HepG2 (cell line): ENCODE measurements around the gene CISTR.

Experiments used
- HNRNPH1 ChIP-seq: fragments of 200-400 bp; formaldehyde crosslinking; optimal IDR thresholded peaks from 2 replicates; pipeline ENCODE3; 2017; ENCODE audit warnings: mild to moderate bottlenecking, low read depth, low read length
- ISL2 ChIP-seq: sonication (generic); formaldehyde crosslinking; IDR thresholded peaks from 2 replicates; pipeline ENCODE4 v1.5.0; 2020; ENCODE audit warnings: missing genetic modification reagents
- KLF16 ChIP-seq, 2 experiments: sonication (generic) in 1 of 2; formaldehyde crosslinking in 1 of 2; IDR thresholded peaks; 2 replicates each; pipeline versions ENCODE4 v1.6.1 to v1.8.0; 2016 to 2023; ENCODE audit warnings: missing genetic modification reagents in 2 of 2, missing compliant biosample characterization in 1 of 2
- POLR2A ChIP-seq, 2 experiments: IDR thresholded peaks; 2 replicates each; pipeline ENCODE4 v1.6.1; 2011; ENCODE audit warnings: low read depth in 2 of 2, low read length in 2 of 2, mild to moderate bottlenecking in 1 of 2, moderate library complexity in 1 of 2; ENCODE audit not compliant: insufficient read depth in 1 of 2
- TF ChIP-seq, protein P1 (sequence below): sonication (generic); formaldehyde crosslinking; IDR thresholded peaks from 2 replicates; pipeline ENCODE4 v1.5.0; 2020; ENCODE audit warnings: mild to moderate bottlenecking, missing genetic modification reagents, moderate library complexity

DNA sequence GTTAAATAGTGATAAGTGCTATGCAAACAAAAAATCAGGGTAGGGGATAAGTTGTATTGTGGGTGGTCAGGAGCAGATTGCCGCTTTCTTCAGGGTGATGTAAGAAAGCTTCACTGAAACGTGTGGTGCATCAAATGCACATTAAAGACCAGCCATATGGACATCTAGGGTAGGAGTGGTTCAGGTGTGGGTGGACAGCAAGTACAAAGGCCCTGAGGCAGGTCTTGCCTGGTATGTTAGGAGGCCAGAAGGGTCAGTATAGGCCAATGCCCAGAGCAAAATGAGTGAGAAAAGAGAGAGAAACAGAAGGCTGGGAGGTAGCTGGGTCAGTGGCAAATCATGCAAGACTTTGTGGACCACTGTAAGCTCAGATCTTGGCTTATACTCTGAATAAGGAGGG lies 25.6 kb upstream of the CISTR start:
- no peak for TF ChIP-seq ISL2 (CRISPR knock-in tag)
- TF ChIP-seq HNRNPH1 = no peak
- TF ChIP-seq, protein P1, sequence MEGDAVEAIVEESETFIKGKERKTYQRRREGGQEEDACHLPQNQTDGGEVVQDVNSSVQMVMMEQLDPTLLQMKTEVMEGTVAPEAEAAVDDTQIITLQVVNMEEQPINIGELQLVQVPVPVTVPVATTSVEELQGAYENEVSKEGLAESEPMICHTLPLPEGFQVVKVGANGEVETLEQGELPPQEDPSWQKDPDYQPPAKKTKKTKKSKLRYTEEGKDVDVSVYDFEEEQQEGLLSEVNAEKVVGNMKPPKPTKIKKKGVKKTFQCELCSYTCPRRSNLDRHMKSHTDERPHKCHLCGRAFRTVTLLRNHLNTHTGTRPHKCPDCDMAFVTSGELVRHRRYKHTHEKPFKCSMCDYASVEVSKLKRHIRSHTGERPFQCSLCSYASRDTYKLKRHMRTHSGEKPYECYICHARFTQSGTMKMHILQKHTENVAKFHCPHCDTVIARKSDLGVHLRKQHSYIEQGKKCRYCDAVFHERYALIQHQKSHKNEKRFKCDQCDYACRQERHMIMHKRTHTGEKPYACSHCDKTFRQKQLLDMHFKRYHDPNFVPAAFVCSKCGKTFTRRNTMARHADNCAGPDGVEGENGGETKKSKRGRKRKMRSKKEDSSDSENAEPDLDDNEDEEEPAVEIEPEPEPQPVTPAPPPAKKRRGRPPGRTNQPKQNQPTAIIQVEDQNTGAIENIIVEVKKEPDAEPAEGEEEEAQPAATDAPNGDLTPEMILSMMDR (CRISPR knock-in tag) = no peak
- TF ChIP-seq POLR2A (IDR thresholded peaks at IDR 0.05; ENCODE audit: insufficient read depth in 1 of 2, low read depth in 2 of 2, low read length in 2 of 2) = no peak
- no peak for TF ChIP-seq KLF16 (CRISPR knock-in tag; IDR thresholded peaks at IDR 0.05)
